GM12892 (cell line): ENCODE results near the gene FAM25A.

ENCODE experiments used
- POLR2A ChIP-seq: IDR thresholded peaks from 2 replicates; pipeline ENCODE4 v1.6.1; 2011; ENCODE audit warnings: low read depth, low read length, control low read depth
- POLR2AphosphoS5 ChIP-seq: IDR thresholded peaks from 2 replicates; pipeline ENCODE4 v1.6.1; 2011; ENCODE audit warnings: low read depth, low read length, control low read depth
- TAF1 ChIP-seq: IDR thresholded peaks from 2 replicates; pipeline ENCODE4 v1.6.1; 2011; ENCODE audit warnings: low read depth, mild to moderate bottlenecking, control low read depth, low read length, borderline replicate concordance

DNA sequence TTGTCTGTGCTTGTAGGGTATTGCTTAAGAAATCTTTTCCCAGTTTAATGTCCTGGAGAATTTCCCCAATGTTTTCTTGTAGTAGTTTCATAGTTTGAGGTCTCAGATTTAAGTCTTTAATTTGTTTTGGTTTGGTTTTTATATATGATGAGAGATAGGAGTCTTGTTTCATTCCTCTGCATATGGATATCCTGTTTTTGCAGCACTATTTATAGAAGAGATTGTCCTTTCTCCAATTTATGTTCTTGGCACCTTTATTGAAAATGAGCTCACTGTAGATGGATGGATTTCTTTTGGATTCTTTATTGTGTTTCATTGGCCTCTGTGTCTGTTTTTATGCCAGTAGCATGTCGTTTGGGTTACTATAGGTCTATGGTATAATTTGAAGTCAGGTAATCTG, 31.6 kb upstream of the FAM25A start:
- TF ChIP-seq POLR2A (no peak), TAF1 (no peak), POLR2AphosphoS5 (no peak)
